SK-N-MC (cell line): ENCODE results near the gene IQSEC1.

ENCODE experiments used
- EZH2 ChIP-seq: fragments of 200-600 bp; sonication (generic); IDR thresholded peaks from one replicate; pipeline ENCODE4 v1.6.1; 2017; ENCODE audit warnings: antibody characterized with exemption
- FOXP2 ChIP-seq: optimal IDR thresholded peaks from 2 replicates; pipeline ENCODE3; 2011; ENCODE audit warnings: mild to moderate bottlenecking, moderate library complexity; ENCODE audit not compliant: insufficient read depth; ENCODE audit errors: extremely low read length, control extremely low read depth
- POLR2AphosphoS5 ChIP-seq: IDR thresholded peaks from 2 replicates; pipeline ENCODE4 v1.6.1; 2012; ENCODE audit warnings: mild to moderate bottlenecking, low read depth, low read length, borderline replicate concordance

- TF ChIP-seq EZH2 (no peak), POLR2AphosphoS5 (no peak), FOXP2 (no peak)
Measured at GRCh38 chr3:12944413-12944812, 128.8 kb downstream of the IQSEC1 start.
